Mucosa of rectum (tissue), 2 donors: ENCODE measurements around the gene CLEC16A.

Source experiments
- H3K27ac ChIP-seq, 2 donors: one replicate each; pipeline ENCODE4 v1.7.0; 2013; ENCODE audit warnings: inconsistent platforms in 2 of 2, low read depth in 2 of 2, low read length in 2 of 2
- H3K27me3 ChIP-seq, 2 donors: one replicate each; pipeline ENCODE4 v1.7.0; 2013; ENCODE audit warnings: low read length in 2 of 2; ENCODE audit not compliant: control insufficient read depth in 2 of 2, insufficient read depth in 2 of 2
- H3K36me3 ChIP-seq, 2 donors: one replicate each; pipeline ENCODE4 v1.7.0; 2013; ENCODE audit warnings: low read length in 2 of 2; ENCODE audit not compliant: control insufficient read depth in 2 of 2, insufficient read depth in 2 of 2
- H3K4me1 ChIP-seq, 2 donors: one replicate each; pipeline ENCODE4 v1.7.0; 2013; ENCODE audit warnings: low read length in 2 of 2, mild to moderate bottlenecking in 1 of 2; ENCODE audit not compliant: control insufficient read depth in 2 of 2, insufficient read depth in 2 of 2
- H3K4me3 ChIP-seq, 2 donors: one replicate each; pipeline ENCODE4 v1.7.0; 2013; ENCODE audit warnings: low read length in 2 of 2
- H3K9ac ChIP-seq, 2 donors: one replicate each; pipeline ENCODE4 v1.7.0; 2013; ENCODE audit warnings: low read length in 2 of 2, low read depth in 1 of 2, mild to moderate bottlenecking in 1 of 2
- H3K9me3 ChIP-seq, 2 donors: one replicate each; pipeline ENCODE4 v1.7.0; 2013; ENCODE audit warnings: low read length in 2 of 2; ENCODE audit not compliant: control insufficient read depth in 2 of 2
- donor health status: healthy.
- donor health status: Normal muscosa, but diverticular disease.

CLEC16A gene

DNA sequence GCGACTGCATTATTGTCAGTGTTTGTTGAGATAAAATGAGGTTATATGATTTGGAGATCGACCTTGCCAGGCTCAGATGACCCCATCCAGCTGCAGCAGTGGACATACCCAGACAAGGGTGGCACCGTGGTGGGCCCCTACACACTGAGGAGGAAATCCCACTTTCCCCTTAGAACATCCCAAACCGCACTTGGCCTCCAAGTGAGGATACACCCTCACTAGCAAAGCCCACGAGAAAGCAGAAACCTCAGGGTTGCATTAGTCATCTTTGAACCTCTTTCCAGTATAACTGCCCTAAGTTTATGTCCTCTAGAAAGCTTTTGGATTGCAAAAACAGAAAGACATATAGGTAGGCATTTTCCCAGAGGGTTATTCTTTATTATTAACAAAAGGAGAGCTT lies 101.5 kb downstream of the CLEC16A start:
- Histone ChIP-seq H3K9ac (no peak overlapping the region), H3K4me3 (no peak overlapping the region), H3K9me3 (no peaks in the 10 kb centered on the region), H3K36me3 (peaks cover 26 to 27% of the 10 kb centered on the region in 2 donors), H3K4me1 (no peaks in the 10 kb centered on the region), H3K27ac (no peak overlapping the region), H3K27me3 (no peaks in the 10 kb centered on the region)

DNA sequence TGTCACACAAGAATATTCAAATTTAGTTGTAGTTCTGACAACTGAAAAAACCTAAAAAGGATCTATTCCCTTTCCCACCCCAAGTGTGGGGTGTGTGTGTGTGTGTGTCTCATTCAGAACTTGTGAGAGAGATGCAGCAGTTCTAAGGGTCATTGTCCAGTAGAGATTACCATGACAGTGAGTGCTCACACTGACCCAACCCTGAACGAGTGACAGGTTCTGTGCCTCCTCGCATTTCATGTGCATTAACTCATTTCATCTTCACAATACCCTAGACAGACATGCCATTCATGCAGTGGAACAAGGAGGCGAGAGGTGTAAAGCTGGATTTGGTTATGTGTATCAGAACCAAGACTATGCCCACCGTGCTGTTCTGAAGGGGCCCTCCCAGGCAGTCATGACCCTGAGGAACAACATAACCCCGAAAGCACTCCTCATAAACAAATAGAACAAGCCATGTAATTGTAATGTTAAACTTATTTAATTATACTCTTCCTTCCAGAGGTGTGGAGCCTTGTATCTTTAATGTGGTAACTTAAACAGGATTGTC lies 102.1 kb downstream of the CLEC16A start:
- Histone ChIP-seq H3K4me3 (no peak overlapping the region), H3K36me3 (peaks cover 23% of the 10 kb centered on the region in 2 donors), H3K9ac (no peak overlapping the region), H3K9me3 (no peaks in the 10 kb centered on the region), H3K4me1 (no peaks in the 10 kb centered on the region), H3K27me3 (no peaks in the 10 kb centered on the region), H3K27ac (peak overlapping the region in 1 of 2 donors; percentile 26)

DNA sequence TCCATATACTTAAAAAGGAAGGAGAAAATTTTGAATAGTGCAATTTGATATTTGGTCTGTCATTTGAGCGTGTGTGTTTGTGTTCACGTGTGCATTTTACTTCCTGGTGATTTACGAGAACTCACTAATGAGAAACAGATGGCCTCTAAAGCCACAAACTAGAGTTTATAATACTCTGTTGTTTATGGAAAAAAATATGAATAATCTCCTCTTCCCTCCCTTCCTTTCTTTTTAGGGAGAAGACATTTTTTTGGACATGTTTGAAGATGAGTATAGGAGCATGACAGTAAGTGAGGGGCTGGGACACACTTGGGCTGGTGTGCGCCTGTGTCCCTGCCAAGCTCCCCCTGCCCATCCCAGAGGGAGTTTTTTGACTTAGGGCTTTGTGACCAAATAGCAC lies 102.7 kb downstream of the CLEC16A start:
- H3K4me1 ChIP-seq = no peaks in the 10 kb centered on the region
- peak overlapping the region; percentile 2 to 20 for H3K27ac ChIP-seq
- H3K27me3 ChIP-seq = no peaks in the 10 kb centered on the region
- no peak overlapping the region for H3K9ac ChIP-seq
- no peak overlapping the region for H3K4me3 ChIP-seq
- H3K36me3 ChIP-seq = peaks cover 21% of the 10 kb centered on the region in 2 donors
- H3K9me3 ChIP-seq = no peaks in the 10 kb centered on the region

DNA sequence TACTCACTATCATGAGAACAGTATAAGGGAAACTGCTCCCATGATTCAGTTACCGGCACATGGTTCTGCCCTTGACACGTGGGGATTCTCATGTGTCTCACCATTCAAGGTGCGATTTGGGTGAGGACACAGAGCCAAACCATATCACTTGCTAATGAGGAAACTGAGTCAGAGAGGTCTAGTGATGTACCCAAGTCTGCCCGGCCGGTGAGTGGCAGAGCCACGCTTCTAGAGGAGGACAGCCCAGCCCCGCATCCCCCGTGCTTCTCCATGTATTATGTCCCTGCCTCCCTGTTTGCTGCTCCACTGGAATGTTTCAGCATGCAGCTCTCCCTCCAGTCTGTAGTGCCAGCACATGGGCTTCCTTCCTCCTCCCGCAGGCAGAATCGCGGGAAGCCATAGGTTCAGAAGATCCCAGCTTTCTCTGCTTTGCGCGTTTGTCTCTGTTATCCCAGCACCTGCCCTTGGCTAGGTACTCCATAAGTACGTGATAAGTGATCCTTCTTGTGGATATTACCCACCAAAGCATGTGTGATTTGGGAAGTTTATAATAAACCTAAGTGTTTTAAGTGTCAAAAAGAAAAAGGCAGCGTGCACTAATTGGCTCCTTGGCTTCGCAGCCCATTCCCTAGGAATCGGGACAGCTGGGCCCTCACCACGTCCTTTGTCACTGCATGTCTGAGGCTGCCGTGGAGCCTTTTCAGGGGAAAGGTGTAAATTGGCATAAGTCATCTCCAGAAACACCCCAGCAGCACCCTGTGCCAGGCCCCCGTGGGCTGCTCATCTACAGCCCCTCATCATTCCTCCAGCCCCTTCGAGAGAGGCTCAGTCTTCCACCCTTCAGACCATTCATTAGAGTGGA lies 103.8 kb downstream of the CLEC16A start:
- Histone ChIP-seq H3K9me3 (no peaks in the 10 kb centered on the region), H3K4me1 (no peaks in the 10 kb centered on the region), H3K36me3 (peaks cover 14 to 17% of the 10 kb centered on the region in 2 donors), H3K27ac (no peak overlapping the region), H3K27me3 (no peaks in the 10 kb centered on the region), H3K4me3 (no peak overlapping the region), H3K9ac (no peak overlapping the region)

DNA sequence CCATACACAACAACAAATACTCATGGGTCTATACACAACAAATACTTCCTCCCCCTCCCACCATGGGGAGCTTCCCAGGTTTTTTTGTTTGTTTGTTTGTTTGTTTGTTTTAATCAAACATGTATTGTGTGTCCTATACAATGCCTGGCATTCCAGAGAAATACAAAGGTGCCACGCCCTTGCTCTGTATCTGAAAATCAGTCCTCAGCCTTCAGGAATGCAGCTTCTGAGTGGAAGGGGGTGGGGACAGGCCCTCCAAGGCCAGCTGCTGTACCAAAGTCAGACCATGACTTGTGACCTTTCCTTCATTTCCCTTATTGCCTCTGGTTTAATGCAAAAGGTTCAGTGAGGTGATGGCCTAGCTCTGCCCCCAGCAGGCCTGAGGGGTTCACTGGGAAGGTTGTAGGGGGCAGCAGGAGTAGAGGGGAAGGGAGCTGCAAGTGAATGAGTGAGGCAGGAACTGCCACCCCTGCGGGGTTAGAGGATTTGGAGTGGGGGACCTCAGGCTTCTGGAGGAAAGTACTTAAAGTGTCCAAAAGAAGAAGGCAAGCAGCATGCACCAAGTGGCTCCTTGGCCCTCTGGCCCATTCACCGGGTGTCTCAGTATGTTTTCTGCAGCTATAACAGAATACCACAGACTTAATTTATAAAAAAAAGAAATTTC lies 105.2 kb downstream of the CLEC16A start:
- H3K36me3 ChIP-seq = peaks cover 16 to 19% of the 10 kb centered on the region in 2 donors
- H3K4me3 ChIP-seq = no peak overlapping the region
- H3K9me3 ChIP-seq = no peaks in the 10 kb centered on the region
- no peak overlapping the region for H3K9ac ChIP-seq
- H3K4me1 ChIP-seq = no peaks in the 10 kb centered on the region
- no peaks in the 10 kb centered on the region for H3K27me3 ChIP-seq
- H3K27ac ChIP-seq = no peak overlapping the region

DNA sequence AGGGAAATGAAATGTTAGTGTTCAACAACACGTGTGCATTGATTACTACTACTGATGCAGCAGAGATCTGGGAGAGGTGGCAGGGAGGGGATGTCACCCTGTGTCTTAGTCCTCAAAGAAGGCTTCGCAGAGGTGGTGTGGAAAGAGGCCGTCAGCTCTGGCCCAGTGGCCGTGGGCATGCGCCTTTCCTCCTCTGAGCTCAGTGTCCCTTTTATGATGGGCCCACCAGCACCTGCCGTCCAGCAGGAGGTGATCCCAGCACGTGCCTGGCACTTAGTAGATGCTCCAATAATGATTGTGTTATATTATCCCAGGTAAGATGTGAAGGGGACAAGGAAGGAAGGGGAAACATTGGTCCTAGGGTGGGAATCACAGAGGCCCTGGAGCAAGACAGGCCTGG lies 106.2 kb downstream of the CLEC16A start:
- Histone ChIP-seq H3K27me3 (no peaks in the 10 kb centered on the region), H3K9me3 (no peaks in the 10 kb centered on the region), H3K27ac (no peak overlapping the region), H3K9ac (no peak overlapping the region), H3K4me1 (no peaks in the 10 kb centered on the region), H3K36me3 (peaks cover 16 to 18% of the 10 kb centered on the region in 2 donors), H3K4me3 (no peak overlapping the region)

DNA sequence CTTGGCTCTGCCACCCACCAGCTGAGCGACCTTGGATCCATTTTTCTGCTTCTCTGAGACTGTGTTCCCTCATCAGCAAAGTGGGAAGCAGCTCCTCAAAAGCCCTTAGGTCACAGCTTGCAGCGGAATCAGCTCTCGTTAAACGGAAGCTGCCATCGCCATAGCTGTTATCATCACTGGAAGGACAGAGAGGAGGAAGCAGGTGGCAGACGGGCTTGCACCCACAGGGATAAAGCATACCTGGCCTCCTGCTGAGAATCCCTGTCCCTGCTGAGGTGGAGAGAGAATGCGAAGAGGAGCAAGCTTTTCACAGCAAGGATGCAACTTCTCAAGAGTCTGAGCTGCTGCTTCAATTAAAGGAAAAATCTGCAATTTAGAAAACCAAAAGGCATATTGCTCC lies 106.6 kb downstream of the CLEC16A start:
- Histone ChIP-seq H3K4me1 (no peaks in the 10 kb centered on the region), H3K27me3 (no peaks in the 10 kb centered on the region), H3K4me3 (no peak overlapping the region), H3K36me3 (peaks cover 16 to 17% of the 10 kb centered on the region in 2 donors), H3K9me3 (no peaks in the 10 kb centered on the region), H3K27ac (no peak overlapping the region), H3K9ac (no peak overlapping the region)

DNA sequence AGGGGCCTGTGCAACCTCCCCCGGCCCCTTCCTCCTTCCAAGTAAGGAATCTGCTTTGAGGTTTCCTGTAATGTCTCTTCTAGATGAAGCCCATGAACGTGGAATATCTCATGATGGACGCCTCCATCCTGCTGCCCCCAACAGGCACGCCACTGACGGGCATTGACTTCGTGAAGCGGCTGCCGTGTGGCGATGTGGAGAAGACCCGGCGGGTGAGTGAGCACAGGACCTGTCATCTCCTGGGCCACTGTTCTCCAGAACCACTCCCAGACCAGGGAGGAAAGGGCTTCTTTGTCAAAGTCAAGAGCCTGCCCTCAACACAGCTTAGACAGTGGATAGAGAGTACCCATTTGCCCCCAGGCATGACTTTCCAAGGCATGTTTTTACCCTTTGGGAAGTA lies 107.1 kb downstream of the CLEC16A start:
- Histone ChIP-seq H3K9ac (no peak overlapping the region), H3K27me3 (no peaks in the 10 kb centered on the region), H3K4me3 (no peak overlapping the region), H3K27ac (no peak overlapping the region), H3K4me1 (no peaks in the 10 kb centered on the region), H3K36me3 (peaks cover 15 to 17% of the 10 kb centered on the region in 2 donors), H3K9me3 (no peaks in the 10 kb centered on the region)

DNA sequence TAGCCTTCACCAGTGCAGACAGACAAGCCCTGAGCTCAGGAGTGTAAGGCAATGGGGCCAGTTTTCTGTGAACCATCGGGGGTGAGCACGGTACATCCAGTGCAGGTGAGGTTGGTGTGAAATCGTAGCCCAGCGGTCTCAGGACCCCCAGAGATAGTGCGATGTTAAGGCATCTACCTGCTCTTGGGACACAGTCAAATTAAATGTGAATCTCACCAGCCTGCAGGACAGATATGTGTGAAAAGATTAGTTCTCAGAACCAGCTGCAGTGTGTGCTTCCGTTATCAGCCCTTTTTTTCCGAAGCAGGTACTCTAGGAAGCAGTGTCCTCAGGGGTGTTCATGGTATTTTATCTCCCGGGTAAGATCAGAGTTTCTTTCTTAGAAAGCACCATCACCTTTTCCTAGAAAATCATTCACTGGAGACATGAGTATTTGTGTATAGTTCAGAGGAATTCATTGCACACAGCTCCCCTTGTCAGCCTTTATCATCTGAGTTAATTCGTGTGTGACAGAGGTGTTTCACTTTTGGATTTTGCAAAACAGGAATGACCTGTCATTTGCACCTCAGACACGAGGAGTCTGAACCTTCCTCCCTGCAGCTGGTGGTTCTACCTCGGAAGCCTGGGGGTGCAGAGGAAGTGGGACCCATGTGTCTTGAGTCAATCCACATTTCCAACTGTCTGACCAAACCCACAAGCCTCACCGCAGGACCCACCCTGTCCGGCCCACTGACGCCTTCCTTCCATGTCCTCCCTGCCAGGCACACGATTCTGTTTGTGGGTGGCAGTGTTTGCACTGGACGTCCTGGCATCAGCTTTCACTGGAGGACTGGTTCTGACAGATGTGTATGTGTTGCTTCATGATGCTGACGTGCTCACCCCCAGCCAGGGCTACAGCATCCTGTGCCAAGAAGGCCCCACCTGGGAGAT lies 107.8 kb downstream of the CLEC16A start:
- Histone ChIP-seq H3K9ac (no peak overlapping the region), H3K27ac (no peak overlapping the region), H3K4me1 (no peaks in the 10 kb centered on the region), H3K4me3 (peak overlapping the region in 1 of 2 donors; percentile 23), H3K36me3 (peaks cover 14 to 15% of the 10 kb centered on the region in 2 donors), H3K9me3 (no peaks in the 10 kb centered on the region), H3K27me3 (no peaks in the 10 kb centered on the region)
